Measurements from ENCODE around the gene DOK5. TPM values are rescaled to one million over a fixed set of nuclear protein-coding genes. Genes with fewer than 3 reads are reported as not detected.

Gene DOK5
- total RNA-seq, 1 donor: 85.6 TPM

GRCh38 chr20:54589402-54590030 lies 114.1 kb downstream of the DOK5 start:
- H3K4me3 ChIP-seq (ENCODE audit: low read depth, low read length): no peak overlapping the region
- DNase-seq (ENCODE audit: low read depth): no peak
- TF ChIP-seq CTCF (IDR thresholded peaks at IDR 0.05; ENCODE audit: insufficient read depth, low read length): no peak

- no peak overlapping the region for H3K4me3 ChIP-seq (ENCODE audit: low read depth, low read length)
- TF ChIP-seq CTCF (IDR thresholded peaks at IDR 0.05; ENCODE audit: insufficient read depth, low read length): no peak
- DNase-seq (ENCODE audit: low read depth): no peak
Observed at GRCh38 chr20:54590856-54591255, 115.5 kb downstream of the DOK5 start.

GRCh38 chr20:54596651-54597050 lies 121.3 kb downstream of the DOK5 start:
- no peak overlapping the region for H3K4me3 ChIP-seq (ENCODE audit: low read depth, low read length)
- DNase-seq (ENCODE audit: low read depth): no peak
- TF ChIP-seq CTCF (IDR thresholded peaks at IDR 0.05; ENCODE audit: insufficient read depth, low read length): no peak

GRCh38 chr20:54598352-54598751 lies 123.0 kb downstream of the DOK5 start:
- TF ChIP-seq CTCF (IDR thresholded peaks at IDR 0.05; ENCODE audit: insufficient read depth, low read length): no peak
- no peak overlapping the region for H3K4me3 ChIP-seq (ENCODE audit: low read depth, low read length)
- DNase-seq (ENCODE audit: low read depth): no peak

GRCh38 chr20:54600634-54601033 lies 125.2 kb downstream of the DOK5 start:
- no peak for DNase-seq (ENCODE audit: low read depth)
- no peak overlapping the region for H3K4me3 ChIP-seq (ENCODE audit: low read depth, low read length)
- TF ChIP-seq CTCF (IDR thresholded peaks at IDR 0.05; ENCODE audit: insufficient read depth, low read length): no peak

- TF ChIP-seq CTCF (IDR thresholded peaks at IDR 0.05; ENCODE audit: insufficient read depth, low read length): no peak
- H3K4me3 ChIP-seq (ENCODE audit: low read depth, low read length): no peak overlapping the region
- DNase-seq (ENCODE audit: low read depth): no peak
Observed at GRCh38 chr20:54601831-54602515, 126.6 kb downstream of the DOK5 start.

Data from fibroblast of the aortic adventitia (primary cell).